GM19238 (cell line): ENCODE results near the gene KLHDC10.
"Not testable (repeated sequence)": the region's sequence is repeated elsewhere in the genome, so short reads cannot be mapped to it uniquely, and the experiment has no call there.

Experiments
- DNase-seq: peaks from one replicate; pipeline ENCODE4 v3.0.0; 2011; ENCODE audit warnings: low spot score; ENCODE audit not compliant: insufficient read length

The KLHDC10 gene

GRCh38 chr7:130154501-130155317, 84.4 kb downstream of the KLHDC10 start:
- no peak for DNase-seq

- DNase-seq: no peak
Measured at GRCh38 chr7:130156140-130156539, 85.8 kb downstream of the KLHDC10 start.

- no peak for DNase-seq
Measured at GRCh38 chr7:130157700-130158099, 87.4 kb downstream of the KLHDC10 start.

DNA sequence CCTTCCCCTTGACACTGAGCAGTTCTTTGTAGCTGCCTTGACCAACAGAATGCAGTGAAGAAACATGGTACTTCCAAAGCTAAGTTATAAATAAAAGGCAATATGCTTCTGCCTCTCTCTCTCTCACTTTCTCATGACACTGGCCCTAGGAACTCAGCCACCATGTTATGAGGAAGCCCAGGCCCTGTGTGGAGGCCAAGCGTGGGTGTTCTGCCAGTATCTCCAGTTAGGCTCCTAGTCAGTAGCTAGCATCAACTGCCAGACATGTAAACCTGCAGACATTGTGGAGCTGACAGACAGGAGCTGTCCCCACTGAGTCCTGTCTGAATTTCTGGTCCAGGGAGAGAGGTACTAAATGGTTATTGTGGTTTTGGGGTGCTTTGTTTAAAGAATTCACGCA, 89.7 kb downstream of the KLHDC10 start:
- DNase-seq: no peak

DNA sequence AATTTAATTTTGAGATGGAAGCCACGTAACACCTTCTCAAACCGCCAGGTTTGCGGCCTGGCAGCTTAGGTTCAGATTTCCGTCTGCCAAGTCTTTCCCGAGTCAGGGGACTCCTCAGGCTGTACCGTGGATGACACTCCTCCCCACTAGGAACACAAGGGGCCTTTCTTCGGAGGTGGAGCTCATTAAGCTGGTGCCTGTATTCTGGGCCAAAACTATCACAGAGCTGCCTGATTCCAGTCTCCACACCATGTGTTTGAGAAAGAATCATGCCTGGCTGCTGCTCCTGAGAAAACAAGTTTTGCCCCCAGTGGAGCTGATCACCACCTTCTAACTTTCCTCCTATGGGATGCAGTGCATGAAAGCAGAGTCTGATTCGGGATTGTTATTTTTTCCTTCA, 90.1 kb downstream of the KLHDC10 start:
- DNase-seq: no peak

DNA sequence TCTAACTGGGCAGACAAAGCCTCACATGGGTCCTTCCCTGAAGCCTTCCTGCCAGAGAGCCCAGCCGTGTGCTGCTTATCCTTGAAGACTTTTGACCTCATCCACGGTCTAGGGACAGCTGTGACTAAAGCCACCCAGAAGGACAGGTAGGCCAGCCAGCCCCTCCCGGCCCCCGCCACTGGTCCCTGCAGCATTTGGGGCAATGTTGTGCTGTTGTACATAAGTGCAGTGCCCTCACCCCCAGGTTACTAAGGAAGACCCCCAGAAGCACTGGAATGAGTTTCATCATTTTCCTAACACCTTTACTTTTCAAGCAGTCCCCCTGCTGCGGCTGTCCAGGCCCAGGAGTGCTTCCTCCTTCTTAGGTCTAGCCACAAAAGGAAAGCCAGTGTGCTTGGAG, 91.9 kb downstream of the KLHDC10 start:
- no peak for DNase-seq

- DNase-seq: no peak
Measured at GRCh38 chr7:130174237-130174959, 104.1 kb downstream of the KLHDC10 start.

DNA sequence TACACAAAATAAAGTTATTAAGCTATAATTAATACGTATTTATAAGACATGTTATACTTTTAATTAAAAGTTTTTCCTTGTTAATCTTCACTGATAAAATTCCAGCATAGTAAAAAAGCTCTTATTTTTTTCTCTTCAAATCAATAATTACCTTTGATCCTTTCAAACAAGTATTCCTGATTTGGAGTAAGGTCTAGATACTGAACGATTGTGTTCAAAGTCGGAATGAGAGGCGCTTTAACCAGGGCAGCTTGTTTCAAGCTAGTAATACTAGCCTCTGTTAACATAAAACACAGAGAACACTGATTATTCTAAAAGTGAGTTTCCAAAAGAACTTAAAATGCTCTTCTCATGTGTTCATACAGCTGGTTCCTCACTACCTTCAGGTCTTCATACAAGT, 107.9 kb downstream of the KLHDC10 start:
- no peak for DNase-seq

- no peak for DNase-seq
Measured at GRCh38 chr7:130179631-130180030, 109.3 kb downstream of the KLHDC10 start.

GRCh38 chr7:130180571-130181262, 110.4 kb downstream of the KLHDC10 start:
- no peak for DNase-seq

GRCh38 chr7:130181263-130181605, 110.9 kb downstream of the KLHDC10 start:
- no peak for DNase-seq

DNA sequence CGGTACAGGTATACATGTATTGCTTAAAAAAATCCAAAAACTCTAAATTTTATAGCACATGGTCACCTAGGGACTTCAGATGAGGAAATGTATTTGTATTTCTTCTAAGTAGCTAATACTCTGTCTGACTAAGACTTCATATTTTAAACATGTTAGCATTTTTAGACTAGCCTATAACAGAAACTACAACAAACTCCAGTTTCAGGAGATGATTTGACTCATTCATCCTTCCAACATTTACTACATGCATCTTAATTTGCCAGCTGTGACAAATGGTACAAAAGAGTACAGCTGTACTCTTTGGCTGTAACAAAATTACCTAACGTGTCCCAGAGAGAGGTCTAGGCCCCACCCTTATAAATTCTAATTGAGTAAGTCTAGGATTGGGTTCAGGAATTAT, 112.7 kb downstream of the KLHDC10 start:
- DNase-seq: no peak

GRCh38 chr7:130184349-130184748, 114.0 kb downstream of the KLHDC10 start:
- DNase-seq: not testable (repeated sequence)
